Amniotic stem cell (primary cell): ENCODE results near the gene CDO1.
A peak's percentile ranks its signal among the peaks of the same experiment; 100 is the strongest.

Experiments used
- DNase-seq: peaks from one replicate; lab custom pipeline; 2025; lab: John Stamatoyannopoulos, UW

The CDO1 gene

GRCh38 chr5:115816226-115817081 is at the start of gene CDO1:
Gene CDO1 (minus strand): TSS chr5:115816659. CDS start chr5:115816397, 262 bp downstream.
- no peak for DNase-seq

- DNase-seq = no peak
These were observed 42.9 kb upstream of the CDO1 start for GRCh38 chr5:115859378-115859777.

GRCh38 chr5:115858396-115858795 is 41.9 kb upstream of the CDO1 start:
- DNase-seq = no peak

- no peak for DNase-seq
These were observed 41.3 kb upstream of the CDO1 start for GRCh38 chr5:115857626-115858349.

- DNase-seq = no peak
These were observed 40.6 kb upstream of the CDO1 start for GRCh38 chr5:115857057-115857479.

- DNase-seq = no peak
These were observed 39.5 kb upstream of the CDO1 start for GRCh38 chr5:115855959-115856358.

- no peak for DNase-seq
These were observed 37.7 kb upstream of the CDO1 start for GRCh38 chr5:115854139-115854538.

GRCh38 chr5:115850744-115851416 is 34.4 kb upstream of the CDO1 start:
- DNase-seq = no peak

- DNase-seq = no peak
These were observed 32.9 kb upstream of the CDO1 start for GRCh38 chr5:115849258-115849798.

- DNase-seq = no peak
These were observed 30.8 kb upstream of the CDO1 start for GRCh38 chr5:115847290-115847689.

- DNase-seq = no peak
These were observed 27.9 kb upstream of the CDO1 start for GRCh38 chr5:115844321-115844817.

GRCh38 chr5:115843444-115844130 is 27.1 kb upstream of the CDO1 start:
- DNase-seq = no peak

- no peak for DNase-seq
These were observed 26.5 kb upstream of the CDO1 start for GRCh38 chr5:115842952-115843351.

- peak; percentile 71 for DNase-seq
These were observed 25.9 kb upstream of the CDO1 start for GRCh38 chr5:115842089-115842935.

GRCh38 chr5:115841382-115842088 is 25.1 kb upstream of the CDO1 start, which contains the start of the genes AP3S1 and ATG12:
Gene AP3S1 (plus strand): TSS chr5:115841935. CDS start chr5:115842038, 103 bp downstream.
Gene ATG12 (minus strand): TSS chr5:115841565. CDS start chr5:115841552, 13 bp downstream.
- peak; percentile 81 for DNase-seq

- DNase-seq = no peak
These were observed 24.4 kb upstream of the CDO1 start for GRCh38 chr5:115840873-115841272.

- peak; percentile 27 for DNase-seq
These were observed 22.5 kb upstream of the CDO1 start for GRCh38 chr5:115838885-115839518.

GRCh38 chr5:115835481-115835880 is 19.0 kb upstream of the CDO1 start:
- DNase-seq = no peak

GRCh38 chr5:115831163-115831768 is 14.8 kb upstream of the CDO1 start:
- DNase-seq = peak; percentile 52
